GM19468 (cell line): Measurements from ENCODE around the gene SLAMF9.

ENCODE experiments used
- ATAC-seq: cut with Tn5 transposase; IDR thresholded peaks from one replicate; pipeline ENCODE4 v1.9.1; 2021; ENCODE audit warnings: mild to moderate bottlenecking, moderate library complexity, moderate number of reproducible peaks; ENCODE audit not compliant: unreplicated experiment; ENCODE audit errors: extremely low read depth

Gene SLAMF9

GRCh38 chr1:159949123-159949522 is 4.9 kb downstream of the SLAMF9 start:
- ATAC-seq: no peak

DNA sequence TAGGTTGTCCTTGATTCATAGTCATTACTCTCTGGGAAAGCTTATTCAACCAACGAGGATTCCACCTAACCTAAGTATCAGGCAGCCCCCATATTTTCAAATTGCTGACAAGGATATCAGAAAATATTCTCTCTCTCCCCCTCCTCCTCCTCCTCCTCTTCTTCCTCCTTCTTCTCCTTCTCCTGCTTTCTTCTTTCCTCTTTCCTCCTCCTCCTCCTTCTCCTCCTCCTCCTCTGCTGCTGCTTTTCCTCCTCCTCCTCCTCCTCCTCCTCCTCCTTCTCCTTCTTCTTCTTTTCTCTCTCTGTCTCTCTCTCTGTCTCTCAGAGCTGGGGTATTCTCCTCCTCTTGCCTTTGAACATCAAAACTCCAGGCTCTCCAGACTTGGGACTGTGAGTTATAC is 6.1 kb downstream of the SLAMF9 start:
- no peak for ATAC-seq

DNA sequence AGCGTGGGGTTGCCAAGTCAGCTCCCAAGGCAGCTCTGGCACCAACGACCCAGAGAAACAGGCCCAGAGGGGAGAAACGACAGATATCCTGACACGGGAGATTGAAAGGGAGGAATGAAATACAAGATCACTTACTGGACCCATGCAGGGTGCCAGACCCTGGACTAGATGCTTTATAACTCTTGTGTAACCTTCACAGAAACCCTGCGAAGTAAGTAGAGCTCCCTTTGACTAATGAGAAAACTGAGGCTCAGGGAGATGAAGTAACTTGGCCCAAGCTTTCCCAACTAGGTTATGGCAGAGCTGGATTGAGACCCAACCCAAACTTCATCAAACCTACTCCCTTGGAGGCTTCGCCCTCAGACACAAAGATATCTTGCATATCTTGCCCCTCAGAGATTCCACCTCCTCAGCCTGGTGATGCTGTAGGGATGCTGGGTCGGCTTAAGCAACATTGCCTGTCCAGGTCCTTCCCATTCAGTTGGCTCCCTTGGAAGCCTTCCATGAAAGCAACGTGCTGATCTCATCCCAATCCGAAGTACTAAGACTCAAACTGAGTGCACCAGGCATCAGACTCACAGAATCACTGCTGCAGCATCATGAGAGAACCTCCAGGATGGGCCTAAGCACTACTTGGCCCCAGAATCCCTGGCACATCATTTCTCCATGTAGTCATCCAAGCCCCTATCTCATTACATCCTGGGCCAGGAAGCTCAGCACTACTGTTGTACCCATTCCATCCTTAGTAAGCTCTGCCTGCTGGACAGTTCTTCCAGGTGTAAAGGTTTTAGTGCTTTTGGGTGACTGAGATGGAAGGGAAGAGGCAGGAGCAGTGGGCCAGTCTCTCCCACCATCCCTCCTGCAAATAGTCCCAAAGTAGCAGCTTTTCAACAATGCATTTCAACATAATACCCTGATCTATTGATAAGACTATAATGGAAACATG is 7.5 kb downstream of the SLAMF9 start:
- no peak for ATAC-seq

DNA sequence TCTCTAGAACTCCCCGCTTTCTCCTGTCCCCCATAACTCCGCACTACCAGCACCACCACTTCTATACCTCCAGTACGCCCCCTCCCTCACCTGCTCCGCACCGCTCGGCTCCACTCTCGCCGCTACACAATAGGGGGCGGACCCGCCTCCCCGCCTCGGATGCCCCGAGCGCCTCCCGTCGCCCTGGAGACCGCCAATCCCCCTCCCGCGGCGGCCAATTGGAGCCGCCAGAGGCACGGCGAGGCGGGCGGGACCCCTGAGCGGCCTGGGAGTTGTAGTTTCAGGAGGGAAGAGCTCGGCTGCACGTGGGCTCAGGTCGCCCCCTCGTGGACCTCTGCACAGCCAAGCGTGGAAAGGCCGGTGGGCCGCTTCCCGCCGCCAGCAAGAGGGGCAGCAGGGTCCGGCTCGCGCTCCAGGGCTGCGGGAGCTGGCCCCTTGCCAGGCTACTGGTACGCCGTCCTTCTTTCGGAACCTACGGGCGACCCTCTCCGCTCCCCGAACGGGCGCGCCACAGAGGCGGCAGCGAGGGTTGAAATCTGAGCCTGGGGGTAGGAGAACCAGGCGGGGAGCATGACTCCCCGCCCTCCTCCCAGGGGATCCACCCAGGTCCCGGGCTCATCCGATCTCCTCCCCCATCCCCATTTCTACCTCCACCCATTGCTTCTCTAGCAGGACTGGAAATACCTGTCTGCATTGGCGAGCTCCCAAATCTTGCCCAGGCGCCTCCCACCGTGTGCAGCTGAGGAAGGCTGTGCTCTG is 8.4 kb downstream of the SLAMF9 start, which contains the start of gene IGSF9:
TSS of gene IGSF9 (minus strand) at position 131 of the 759 bp plus-strand sequence. CDS start 2,159 bp downstream, outside the sequence.
- ATAC-seq: no peak

DNA sequence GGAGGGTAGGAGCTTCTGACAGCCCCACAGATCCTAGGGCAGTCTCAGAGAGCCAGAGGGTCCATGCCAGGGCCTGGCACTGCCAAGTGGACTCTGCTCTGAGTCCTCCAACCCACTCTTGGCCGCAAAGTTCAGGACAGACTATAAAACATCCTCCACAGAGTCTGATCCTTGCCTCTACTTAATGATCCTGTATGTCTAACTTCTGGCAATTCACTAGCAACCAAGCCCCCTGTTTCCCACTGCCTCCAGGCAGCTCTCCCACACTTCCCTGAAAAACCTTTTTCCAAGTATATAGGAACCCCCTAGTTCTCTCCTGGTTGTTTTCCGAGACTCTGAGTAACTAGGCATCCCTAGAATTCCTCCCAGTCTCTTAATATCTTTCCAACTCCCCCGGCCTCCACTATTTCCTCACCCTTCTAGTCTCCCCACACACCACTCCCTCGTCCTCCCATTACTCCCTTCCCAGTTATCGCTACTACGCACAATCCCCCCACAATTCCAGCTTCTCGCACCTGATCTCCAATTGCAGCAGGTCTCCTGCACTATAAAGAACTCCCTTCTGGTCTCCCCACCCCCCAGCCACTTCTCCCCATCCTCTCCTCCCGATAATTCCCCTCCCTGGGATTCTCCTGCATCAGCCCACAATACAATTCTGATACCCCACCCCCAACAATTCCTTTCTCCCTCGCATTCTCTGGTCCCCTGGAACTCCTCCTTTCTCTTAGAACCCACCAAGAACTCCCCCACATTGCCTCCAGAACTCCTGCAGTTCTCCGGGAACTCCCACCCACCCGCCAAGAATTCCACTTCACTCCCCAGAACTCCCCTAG is 9.2 kb downstream of the SLAMF9 start:
- ATAC-seq: no peak

- ATAC-seq: no peak
These were observed 10.0 kb downstream of the SLAMF9 start for GRCh38 chr1:159943908-159944622.

DNA sequence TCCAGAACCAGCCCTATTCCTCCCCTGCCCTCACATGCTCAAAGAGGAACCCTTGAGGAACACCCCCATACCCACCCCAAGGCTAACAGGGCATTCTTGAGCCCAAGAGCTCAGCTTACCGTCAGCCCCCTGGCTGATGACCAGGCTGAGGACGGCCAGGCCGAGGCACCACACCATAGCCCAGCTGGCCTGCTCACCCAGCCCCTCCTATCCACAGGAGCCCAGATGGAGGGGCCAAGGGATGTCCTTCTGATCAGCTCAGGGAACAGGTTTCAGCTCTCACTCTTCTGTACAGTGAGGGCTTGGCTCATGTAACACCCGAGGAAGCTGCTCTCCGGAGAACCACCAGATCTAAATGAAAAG is 10.8 kb downstream of the SLAMF9 start:
- ATAC-seq: no peak

DNA sequence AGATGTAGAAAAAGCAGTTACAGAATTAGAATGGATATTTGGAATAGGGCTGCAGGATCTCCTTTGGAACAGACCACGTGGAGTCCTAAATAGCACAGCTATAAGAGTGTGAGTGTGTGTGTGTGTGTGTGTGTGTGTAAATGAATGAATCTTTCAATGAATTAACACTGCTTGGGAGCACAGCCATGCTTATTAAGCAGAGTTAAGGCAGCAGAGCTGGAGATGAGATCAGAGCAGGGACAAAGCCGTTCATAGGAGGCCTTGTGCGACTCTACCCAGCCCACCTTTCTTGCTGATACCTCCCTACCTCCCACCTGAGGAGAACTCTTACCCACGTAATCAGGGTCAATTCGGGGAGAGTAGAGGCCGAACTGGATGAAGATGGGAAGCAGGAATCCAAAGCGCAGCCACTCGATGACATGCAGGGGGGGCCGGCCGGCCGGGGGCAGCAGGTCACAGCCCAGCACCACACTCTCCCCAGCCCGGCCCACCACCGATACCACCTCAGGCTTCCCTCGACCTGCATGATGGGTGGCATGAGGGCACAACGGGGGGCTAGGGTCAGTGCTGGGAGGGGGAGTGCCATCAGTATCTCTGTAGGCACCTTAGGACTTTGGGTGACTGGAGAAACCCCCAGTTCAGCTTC is 11.3 kb downstream of the SLAMF9 start:
- ATAC-seq: no peak

- ATAC-seq: no peak
These were observed 12.2 kb downstream of the SLAMF9 start for GRCh38 chr1:159941591-159942560.

DNA sequence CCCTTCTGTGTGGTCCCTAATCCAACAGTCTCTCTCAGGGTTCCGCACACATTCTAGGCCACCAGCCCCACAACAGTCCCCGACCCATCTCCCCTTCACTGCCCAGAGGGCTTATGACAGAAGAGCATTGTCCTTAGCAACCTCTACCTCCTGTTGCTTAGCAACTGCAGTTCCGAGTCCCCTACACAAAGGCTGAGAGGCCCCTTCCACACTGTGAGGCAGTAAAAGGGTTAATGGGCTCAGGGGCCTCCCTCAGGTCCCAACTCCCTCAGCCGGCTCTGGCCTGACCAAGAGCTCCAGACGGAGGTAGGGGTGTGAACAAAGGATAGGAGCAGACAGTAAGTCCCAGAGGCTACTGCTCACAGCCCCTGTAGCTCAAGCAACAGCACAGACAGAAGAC is 12.9 kb downstream of the SLAMF9 start:
- no peak for ATAC-seq

DNA sequence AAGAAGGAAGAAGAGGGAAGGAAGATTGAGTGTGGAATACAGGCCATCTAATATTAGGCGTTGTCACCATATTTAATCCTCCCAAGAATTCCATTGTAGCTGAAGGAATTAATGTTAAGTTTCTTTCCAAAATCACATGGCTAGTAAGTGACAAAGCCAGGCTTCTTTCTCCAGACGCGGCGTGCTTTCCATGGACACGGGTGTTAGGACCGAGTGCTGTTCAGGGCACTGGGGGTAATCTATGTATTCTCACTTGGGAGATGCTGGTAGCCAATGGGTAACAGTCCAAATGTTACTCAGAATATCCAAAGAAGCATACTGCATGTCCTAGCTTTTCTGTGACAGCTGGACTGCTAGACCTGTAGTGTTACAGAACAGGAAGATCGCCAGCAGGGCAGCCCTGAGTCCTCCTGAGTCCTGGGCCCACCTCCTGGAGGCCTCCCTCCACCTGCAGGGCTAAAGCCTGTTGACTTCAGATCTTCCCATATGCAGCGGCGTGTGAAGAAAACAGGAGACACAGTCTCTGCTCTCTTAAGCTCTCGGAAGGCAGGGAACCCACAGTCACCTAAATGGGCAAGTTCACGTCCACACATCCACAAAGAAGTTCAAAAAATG is 13.9 kb downstream of the SLAMF9 start:
- no peak for ATAC-seq

DNA sequence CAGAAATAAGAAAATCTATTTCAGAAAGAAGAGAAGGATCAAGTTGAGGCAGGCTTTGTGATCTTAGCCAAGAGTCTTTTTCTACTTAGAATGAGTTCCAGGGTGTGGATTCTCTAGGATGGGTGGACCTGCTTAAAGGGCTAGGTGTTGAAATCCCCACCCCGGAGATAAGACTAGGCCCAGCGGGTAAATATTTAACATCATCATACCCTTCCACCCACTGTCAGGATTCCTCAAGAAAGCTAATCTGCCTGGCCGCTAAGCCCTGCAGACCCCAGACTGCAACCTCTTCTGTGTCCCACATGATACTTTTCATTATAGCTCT is 14.4 kb downstream of the SLAMF9 start:
- ATAC-seq: no peak

- ATAC-seq: no peak
These were observed 14.9 kb downstream of the SLAMF9 start for GRCh38 chr1:159938905-159939677.

- ATAC-seq: peak; percentile 22
These were observed 15.7 kb downstream of the SLAMF9 start for GRCh38 chr1:159938211-159938852.

DNA sequence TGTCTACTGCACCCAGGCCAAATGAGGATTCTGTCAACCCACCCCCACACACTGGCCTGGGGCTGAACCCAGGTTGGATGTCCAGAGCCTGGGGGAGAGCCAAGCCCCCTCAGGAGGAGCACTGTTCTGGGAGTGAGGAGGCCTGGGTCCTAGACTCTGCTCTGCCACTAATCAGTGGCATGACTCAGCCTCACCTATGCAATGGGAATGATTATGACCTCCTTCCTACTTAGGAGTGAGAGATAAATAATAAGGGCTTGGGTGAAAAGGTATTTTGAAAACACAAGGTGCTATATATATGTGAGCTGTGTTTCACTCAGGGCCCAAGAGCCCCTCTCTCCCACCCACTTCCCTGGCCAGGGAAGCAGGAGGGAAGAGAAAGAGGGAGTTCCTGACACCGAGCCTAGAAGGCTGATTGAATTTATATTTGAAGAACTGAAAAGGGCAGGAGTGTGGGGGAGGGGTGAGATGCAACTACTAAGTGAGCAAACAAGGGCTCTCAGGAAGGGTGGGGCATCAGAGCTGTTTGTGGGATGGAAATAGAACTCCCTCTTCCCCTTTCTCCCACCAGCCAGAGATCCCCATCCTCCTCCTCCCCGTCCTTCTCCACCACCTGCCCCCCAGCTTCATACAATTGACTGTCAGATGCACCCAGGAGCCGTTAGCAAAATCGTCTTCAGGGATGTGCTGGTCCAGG is 16.8 kb downstream of the SLAMF9 start:
- no peak for ATAC-seq

GRCh38 chr1:159936273-159936904 is 17.6 kb downstream of the SLAMF9 start:
- no peak for ATAC-seq
